AG09309 (cell line): ENCODE measurements around the gene S100PBP.
"Not testable (repeated sequence)": the region's sequence is repeated elsewhere in the genome, so short reads cannot be mapped to it uniquely, and the experiment has no call there.

Experiments used
- DNase-seq: peaks from one replicate; pipeline ENCODE4 v3.0.0-alpha.2; 2010; ENCODE audit warnings: low read depth
- H3K4me3 ChIP-seq: 2 replicates; pipeline ENCODE4 v1.5.1; 2011; ENCODE audit warnings: mild to moderate bottlenecking, low read depth, low read length, moderate library complexity; ENCODE audit not compliant: control insufficient read depth
- TF ChIP-seq, protein P1 (sequence below): IDR thresholded peaks from 2 replicates; pipeline ENCODE4 v1.5.1; 2011; ENCODE audit warnings: mild to moderate bottlenecking, low read depth, low read length, inconsistent platforms; ENCODE audit not compliant: insufficient read depth, control insufficient read depth; ENCODE audit errors: missing control alignments

The S100PBP gene

DNA sequence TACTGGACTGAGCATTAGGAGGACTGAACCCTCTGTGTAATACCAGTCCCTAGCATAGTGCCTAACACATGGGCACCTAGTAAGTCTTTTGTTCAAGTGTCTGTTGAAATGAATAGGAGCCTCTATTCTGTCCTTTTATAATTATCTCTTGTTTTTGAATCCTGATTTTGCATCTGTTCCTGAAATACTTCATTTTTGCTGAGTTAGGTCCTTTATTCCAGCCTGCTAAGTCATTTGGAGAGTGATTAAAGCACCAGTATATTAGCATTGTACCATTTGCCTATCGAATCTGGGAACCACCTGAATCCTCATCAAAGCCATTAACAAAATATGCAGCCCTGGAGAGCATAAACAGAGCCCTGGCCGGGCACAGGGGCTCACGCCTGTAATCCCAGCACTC is 32.6 kb upstream of the S100PBP start:
- no peak overlapping the region for H3K4me3 ChIP-seq
- DNase-seq: no peak
- TF ChIP-seq, protein P1, sequence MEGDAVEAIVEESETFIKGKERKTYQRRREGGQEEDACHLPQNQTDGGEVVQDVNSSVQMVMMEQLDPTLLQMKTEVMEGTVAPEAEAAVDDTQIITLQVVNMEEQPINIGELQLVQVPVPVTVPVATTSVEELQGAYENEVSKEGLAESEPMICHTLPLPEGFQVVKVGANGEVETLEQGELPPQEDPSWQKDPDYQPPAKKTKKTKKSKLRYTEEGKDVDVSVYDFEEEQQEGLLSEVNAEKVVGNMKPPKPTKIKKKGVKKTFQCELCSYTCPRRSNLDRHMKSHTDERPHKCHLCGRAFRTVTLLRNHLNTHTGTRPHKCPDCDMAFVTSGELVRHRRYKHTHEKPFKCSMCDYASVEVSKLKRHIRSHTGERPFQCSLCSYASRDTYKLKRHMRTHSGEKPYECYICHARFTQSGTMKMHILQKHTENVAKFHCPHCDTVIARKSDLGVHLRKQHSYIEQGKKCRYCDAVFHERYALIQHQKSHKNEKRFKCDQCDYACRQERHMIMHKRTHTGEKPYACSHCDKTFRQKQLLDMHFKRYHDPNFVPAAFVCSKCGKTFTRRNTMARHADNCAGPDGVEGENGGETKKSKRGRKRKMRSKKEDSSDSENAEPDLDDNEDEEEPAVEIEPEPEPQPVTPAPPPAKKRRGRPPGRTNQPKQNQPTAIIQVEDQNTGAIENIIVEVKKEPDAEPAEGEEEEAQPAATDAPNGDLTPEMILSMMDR: no peak

DNA sequence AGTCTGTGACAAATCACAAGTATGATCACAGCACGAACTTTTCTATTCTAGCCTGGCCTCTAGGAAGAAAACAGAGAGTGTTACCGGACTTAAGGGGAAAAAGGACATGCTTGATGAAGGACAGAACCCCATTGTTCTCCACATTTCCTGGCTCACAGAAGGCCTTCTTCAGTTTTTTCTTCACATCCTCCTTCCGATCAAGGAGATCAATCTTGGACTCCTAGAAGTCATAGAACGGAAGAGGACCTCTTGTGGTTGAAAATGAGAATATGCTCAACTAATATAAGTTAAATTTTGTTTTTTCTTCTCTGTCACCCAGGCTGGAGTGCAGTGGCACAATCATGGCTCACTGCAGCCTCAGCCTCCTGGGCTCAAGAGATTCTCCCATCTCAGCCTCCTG is 30.6 kb upstream of the S100PBP start:
- no peak for DNase-seq
- H3K4me3 ChIP-seq: no peak overlapping the region
- TF ChIP-seq, protein P1: peak; percentile 11

DNA sequence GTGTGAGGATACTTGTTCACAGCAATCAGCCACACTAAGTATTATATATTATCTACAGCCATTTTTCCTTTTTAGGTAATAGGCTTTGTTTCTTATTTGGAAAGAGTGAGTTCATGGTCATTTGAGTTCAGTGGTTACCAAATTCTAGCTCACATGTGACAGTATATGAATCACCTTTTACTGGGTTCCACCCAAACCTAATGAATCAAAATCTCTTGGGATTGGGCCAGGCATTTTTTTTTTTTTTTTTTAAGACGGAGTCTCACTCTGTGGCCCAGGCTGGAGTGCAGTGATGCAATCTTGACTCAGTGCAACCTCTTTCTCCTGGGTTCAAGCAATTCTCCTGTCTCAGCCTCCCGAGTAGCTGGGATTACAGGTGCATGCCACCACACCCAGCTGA is 28.1 kb upstream of the S100PBP start:
- peak; percentile 77 for DNase-seq

DNA sequence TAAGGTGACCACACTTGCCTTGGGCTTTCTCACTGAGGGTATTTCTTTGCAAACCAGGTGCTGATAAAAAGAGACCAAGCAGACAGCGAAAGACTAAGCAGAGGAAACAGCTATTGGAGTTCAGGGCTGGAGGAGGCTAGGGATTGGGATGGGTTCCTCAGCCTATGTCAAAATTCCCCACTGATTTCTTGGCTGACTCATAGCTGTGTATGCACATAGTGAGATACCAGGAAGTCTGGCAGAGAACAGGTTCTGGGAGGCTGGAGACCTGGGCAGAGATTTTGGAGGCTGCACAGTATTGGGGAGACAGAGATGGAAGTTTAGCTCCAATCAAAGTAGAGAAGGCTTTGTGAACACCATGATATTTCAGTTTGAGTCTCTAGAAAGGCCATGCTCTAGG is 25.6 kb upstream of the S100PBP start:
- no peak for DNase-seq
- TF ChIP-seq, protein P1: no peak
- no peak overlapping the region for H3K4me3 ChIP-seq

More for the DNA sequence above, 28.1 kb upstream of the S100PBP start:
- not testable (repeated sequence) for H3K4me3 ChIP-seq

DNA sequence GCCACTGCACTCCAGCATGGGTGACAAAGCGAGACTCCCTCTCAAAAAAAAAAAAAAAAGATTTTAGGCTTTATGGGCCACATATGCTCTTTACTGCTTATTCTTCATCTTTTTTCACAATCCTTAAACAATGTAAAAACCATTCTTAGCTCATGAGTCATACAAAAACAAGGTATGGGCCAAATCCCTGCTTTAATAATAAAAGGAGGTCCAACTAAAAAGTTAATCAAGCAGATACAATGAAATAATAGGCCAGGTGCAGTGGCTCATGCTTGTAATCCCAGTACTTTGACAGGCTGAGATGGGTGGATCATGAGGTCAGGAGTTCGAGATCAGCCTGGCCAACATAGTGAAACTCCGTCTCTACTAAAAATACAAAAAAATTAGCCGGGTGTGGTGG is 21.7 kb upstream of the S100PBP start:
- H3K4me3 ChIP-seq, DNase-seq: not testable (repeated sequence)

DNA sequence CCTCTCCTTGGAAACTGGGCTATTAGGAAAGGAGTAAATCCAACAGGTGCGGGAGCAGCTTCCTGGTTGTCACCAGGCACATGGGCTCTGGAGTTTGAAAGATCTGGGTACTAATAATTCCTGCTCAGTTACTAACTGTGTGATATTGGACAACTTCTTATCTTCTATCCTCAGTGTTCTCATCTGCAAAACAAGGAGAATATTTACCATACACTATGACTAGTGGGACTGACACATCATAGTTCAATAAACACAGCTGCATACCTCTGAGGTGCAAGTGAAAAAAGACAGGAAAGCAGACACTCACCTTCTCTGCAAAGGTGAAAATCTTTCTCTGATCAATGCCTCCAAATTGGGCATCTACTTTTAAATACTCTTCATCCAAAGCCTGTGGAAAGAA is 20.0 kb upstream of the S100PBP start:
- H3K4me3 ChIP-seq: no peak overlapping the region
- no peak for DNase-seq
- TF ChIP-seq, protein P1: no peak

DNA sequence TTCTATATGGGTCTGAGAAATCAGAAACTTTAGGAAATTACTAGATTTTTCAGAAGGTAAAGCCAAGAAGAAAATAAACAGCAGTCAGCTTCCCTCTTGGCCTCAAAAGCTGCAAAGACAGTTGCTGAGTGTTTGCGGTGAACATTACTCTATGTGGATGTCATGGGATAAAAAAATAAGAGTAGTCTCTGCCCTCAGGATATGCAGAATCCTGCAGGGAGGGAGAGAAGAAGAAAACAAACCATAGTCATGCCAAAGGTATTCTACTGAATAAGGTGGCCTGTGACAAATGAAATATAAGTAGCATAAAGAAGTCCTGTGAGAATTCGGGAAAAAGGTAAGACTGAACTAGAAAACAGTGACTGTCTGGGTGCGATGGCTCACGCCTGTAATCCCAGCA is 19.3 kb upstream of the S100PBP start:
- no peak overlapping the region for H3K4me3 ChIP-seq
- TF ChIP-seq, protein P1: no peak
- no peak for DNase-seq

DNA sequence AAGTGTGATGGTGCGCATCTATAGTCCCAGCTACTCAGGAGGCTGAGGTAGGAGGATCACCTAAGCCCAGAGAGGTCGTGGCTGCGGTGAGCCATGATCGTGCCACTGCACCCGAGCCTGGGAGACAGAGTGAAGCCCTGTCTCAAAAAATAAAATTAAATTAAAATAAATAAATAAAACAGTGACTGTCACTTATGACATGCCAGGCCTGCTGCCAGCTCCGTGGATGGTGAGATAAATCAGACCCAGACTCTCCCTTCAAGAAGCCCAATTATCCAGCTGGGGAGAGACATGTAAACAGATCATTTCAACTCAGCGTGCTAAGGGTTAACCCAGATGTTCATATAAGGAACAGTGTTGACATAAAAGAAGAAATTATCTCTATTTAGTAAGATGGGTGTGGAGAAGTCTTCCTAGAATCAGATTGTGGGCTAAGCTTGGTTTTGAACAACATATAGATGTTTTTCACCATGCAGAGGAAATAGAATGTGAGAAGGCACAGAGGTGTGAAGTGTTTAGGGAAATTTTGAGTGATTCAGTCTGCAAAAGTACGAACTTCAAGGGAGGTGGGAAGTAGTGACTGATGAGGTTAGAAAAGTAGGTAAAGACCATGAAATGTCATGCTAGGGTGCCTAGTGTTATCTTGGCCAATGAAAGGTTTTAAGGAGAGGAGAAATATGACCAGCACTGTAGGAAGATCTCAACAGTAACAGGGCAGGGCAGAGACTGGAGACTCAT is 18.6 kb upstream of the S100PBP start:
- TF ChIP-seq, protein P1: no peak
- H3K4me3 ChIP-seq: no peak overlapping the region
- DNase-seq: no peak
